MCF 10A (cell line): ENCODE results near the gene SMARCA5. TPM values are rescaled to one million over a fixed set of nuclear protein-coding genes. Genes with fewer than 3 reads are reported as not detected.
A peak's percentile ranks its signal among the peaks of the same experiment; 100 is the strongest.

Source experiments
- BruUV-seq: library from RNA; stranded (reverse); fragments of 400-500 nt; replicated peaks from 2 replicates; lab custom pipeline; 2021; lab: Mats Ljungman, UMichigan
- CTCF ChIA-PET: fragments of 300-600 bp; sonication (Branson Sonifier 250); formaldehyde crosslinking; extraction: SDS; loops from one replicate; lab custom pipeline; 2021; ENCODE audit warnings: antibody characterized with exemption, inconsistent platforms; lab: Yijun Ruan, JAX
- POLR2A ChIA-PET: fragments of 300-600, 350-650 bp; sonication (Branson Sonifier 250); formaldehyde crosslinking; extraction: SDS; loops from one replicate; lab custom pipeline; 2020; ENCODE audit warnings: antibody characterized with exemption, inconsistent platforms; lab: Yijun Ruan, JAX
- DNase-seq: peaks from one replicate; pipeline ENCODE4 v3.0.0-alpha.2; 2018; ENCODE audit not compliant: unreplicated experiment
- H3K27ac Mint-ChIP-seq: one replicate; pipeline ENCODE4 v1.8.0; 2022; ENCODE audit warnings: mild to moderate bottlenecking, low read depth, mixed read lengths; ENCODE audit not compliant: unreplicated experiment
- H3K27me3 Mint-ChIP-seq: one replicate; pipeline ENCODE4 v1.8.0; 2022; ENCODE audit warnings: mixed read lengths; ENCODE audit not compliant: insufficient read depth, unreplicated experiment
- H3K36me3 Mint-ChIP-seq: one replicate; pipeline ENCODE4 v1.8.0; 2022; ENCODE audit warnings: mild to moderate bottlenecking, moderate library complexity, mixed read lengths; ENCODE audit not compliant: insufficient read depth, unreplicated experiment
- H3K4me1 Mint-ChIP-seq: one replicate; pipeline ENCODE4 v1.8.0; 2022; ENCODE audit warnings: mixed read lengths; ENCODE audit not compliant: insufficient read depth, unreplicated experiment
- H3K4me3 Mint-ChIP-seq: one replicate; pipeline ENCODE4 v1.8.0; 2022; ENCODE audit warnings: mild to moderate bottlenecking, moderate library complexity, mixed read lengths; ENCODE audit not compliant: unreplicated experiment
- H3K9me3 Mint-ChIP-seq: one replicate; pipeline ENCODE4 v1.8.0; 2022; ENCODE audit warnings: mixed read lengths; ENCODE audit not compliant: unreplicated experiment
- CTCF ChIP-seq: fragments of 200-600 bp; IDR thresholded peaks from one replicate; pipeline ENCODE4 v1.8.0; 2022; ENCODE audit warnings: antibody characterized with exemption, mild to moderate bottlenecking; ENCODE audit not compliant: unreplicated experiment
- intact Hi-C: fragments of 100-400 bp; cut with micrococcal nuclease; formaldehyde crosslinking; loops from 2 replicates; pipeline ENCODE4 v1.14.1; 2022
- total RNA-seq: library from RNA; stranded (reverse); gene quantifications from 2 replicates; pipeline ENCODE4 v1.2.3, GENCODE V29; 2022

Gene SMARCA5
- total RNA-seq, 1 experiment from 2014 or later = 49.0 TPM

- ChIA-PET CTCF (interaction anchor here (0.5 to 0.8 kb wide), 5 partner anchors 14 to 1081 kb away, joined by 3 to 6 read pairs (median 3); no protein-coding TSS in a partner anchor), POLR2A (no interaction called here)
- no peaks in the 10 kb centered on the region for H3K27me3 Mint-ChIP-seq
- no TSS peak for BruUV-seq
- no peaks in the 10 kb centered on the region for H3K9me3 Mint-ChIP-seq
- no peak overlapping the region for H3K27ac Mint-ChIP-seq
- H3K4me3 Mint-ChIP-seq = no peak overlapping the region
- no peaks in the 10 kb centered on the region for H3K4me1 Mint-ChIP-seq
- no peak for TF ChIP-seq CTCF
- H3K36me3 Mint-ChIP-seq = no peaks in the 10 kb centered on the region
- DNase-seq = no peak
- intact Hi-C loops = no loop called here
Observed at GRCh38 chr4:143581331-143581946, 67.9 kb downstream of the SMARCA5 start.

GRCh38 chr4:143585548-143585947, 72.0 kb downstream of the SMARCA5 start:
- POLR2A ChIA-PET = no interaction called here
- Mint-ChIP-seq H3K27ac (no peak overlapping the region), H3K27me3 (peaks cover 1% of the 10 kb centered on the region), H3K9me3 (no peaks in the 10 kb centered on the region), H3K36me3 (no peaks in the 10 kb centered on the region), H3K4me3 (no peak overlapping the region), H3K4me1 (no peaks in the 10 kb centered on the region)
- CTCF ChIA-PET = no interaction called here
- intact Hi-C loops = loop anchor here (5.0 kb wide), 1 partner anchor 322 kb away; the partner anchor contains the start of gene GYPE
- DNase-seq = no peak
- no TSS peak for BruUV-seq
- no peak for TF ChIP-seq CTCF

- ChIA-PET POLR2A (interaction anchor here (0.9 kb wide), 1 partner anchor 14 kb away, joined by 3 read pairs; no protein-coding TSS in a partner anchor), CTCF (interaction anchor here (1.0 kb wide), 1 partner anchor 11 kb away, joined by 3 read pairs; no protein-coding TSS in a partner anchor)
- H3K27me3 Mint-ChIP-seq = peaks cover 6% of the 10 kb centered on the region
- H3K36me3 Mint-ChIP-seq = no peaks in the 10 kb centered on the region
- H3K9me3 Mint-ChIP-seq = no peaks in the 10 kb centered on the region
- DNase-seq = no peak
- H3K27ac Mint-ChIP-seq = no peak overlapping the region
- H3K4me3 Mint-ChIP-seq = no peak overlapping the region
- H3K4me1 Mint-ChIP-seq = no peaks in the 10 kb centered on the region
- intact Hi-C loops = loop anchor here (5.0 kb wide), 1 partner anchor 321 kb away; the partner anchor contains the start of gene GYPE
- BruUV-seq = no TSS peak
- no peak for TF ChIP-seq CTCF
Observed at GRCh38 chr4:143586080-143586479, 72.6 kb downstream of the SMARCA5 start.

DNA sequence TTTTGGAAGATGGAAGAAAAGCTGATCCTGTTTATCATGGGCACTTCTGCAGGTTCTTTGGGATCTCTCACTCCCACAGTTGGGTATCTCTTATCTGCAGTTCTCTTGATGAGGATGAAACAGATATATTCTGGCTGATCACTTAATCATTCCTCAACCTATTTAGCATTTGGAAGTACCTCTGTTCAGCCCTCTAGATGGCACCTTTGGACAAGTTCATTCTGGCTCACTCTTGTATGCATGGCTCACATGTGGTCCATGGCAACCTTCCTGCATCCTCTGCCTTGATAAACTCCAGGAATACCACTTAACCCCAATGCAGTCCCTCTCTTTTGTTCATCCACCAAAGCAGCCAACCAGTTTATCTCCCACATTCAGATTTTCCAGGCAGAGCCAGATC, 74.2 kb downstream of the SMARCA5 start:
- H3K9me3 Mint-ChIP-seq = peaks cover 2% of the 10 kb centered on the region
- intact Hi-C loops = loop anchor here (5.0 kb wide), 1 partner anchor 320 kb away; the partner anchor contains the start of gene GYPE
- H3K4me1 Mint-ChIP-seq = no peaks in the 10 kb centered on the region
- peaks cover 23% of the 10 kb centered on the region for H3K27me3 Mint-ChIP-seq
- CTCF ChIA-PET = interaction anchor here (1.2 kb wide), 1 partner anchor 17 kb away, joined by 3 read pairs; no protein-coding TSS in a partner anchor
- H3K36me3 Mint-ChIP-seq = no peaks in the 10 kb centered on the region
- DNase-seq = peak; percentile 45
- H3K4me3 Mint-ChIP-seq = no peak overlapping the region
- BruUV-seq = no TSS peak
- POLR2A ChIA-PET = no interaction called here
- no peak for TF ChIP-seq CTCF
- no peak overlapping the region for H3K27ac Mint-ChIP-seq
